GM13977 (cell line): ENCODE data around the gene PGAP6.

Source experiments
- DNase-seq: peaks from one replicate; pipeline ENCODE4 v3.0.0; 2012; ENCODE audit warnings: low spot score
- CTCF ChIP-seq: IDR thresholded peaks from 2 replicates; pipeline ENCODE4 v1.5.1; 2012; ENCODE audit warnings: mild to moderate bottlenecking, control low read depth; ENCODE audit not compliant: insufficient read depth; ENCODE audit errors: extremely low read depth, missing control alignments
- in situ Hi-C: fragments of 300-500 bp; cut with MboI; formaldehyde crosslinking; loops from one replicate; pipeline ENCODE4 v1.12.0; 2022; ENCODE audit warnings: low sequenced_read_pairs, low pct_unique_long_range_greater_than_20kb, mixed read lengths, inconsistent platforms; ENCODE audit not compliant: unreplicated experiment

The PGAP6 gene

GRCh38 chr16:359067-359763 is 22.6 kb downstream of the PGAP6 start:
- TF ChIP-seq CTCF: no peak
- in situ Hi-C loops: no loop called here
- DNase-seq: no peak

GRCh38 chr16:356741-357140 is 25.0 kb downstream of the PGAP6 start:
- no peak for DNase-seq
- TF ChIP-seq CTCF: no peak
- in situ Hi-C loops: no loop called here

- TF ChIP-seq CTCF: no peak
- no peak for DNase-seq
- in situ Hi-C loops: no loop called here
Measured at GRCh38 chr16:354971-355461, 26.8 kb downstream of the PGAP6 start.

GRCh38 chr16:354291-354881 is 27.4 kb downstream of the PGAP6 start:
- no peak for TF ChIP-seq CTCF
- in situ Hi-C loops: no loop called here
- DNase-seq: no peak

GRCh38 chr16:353404-354290 is 28.1 kb downstream of the PGAP6 start:
- in situ Hi-C loops: no loop called here
- DNase-seq: no peak
- no peak for TF ChIP-seq CTCF

- DNase-seq: peak; percentile 99
- peak; percentile 69 for TF ChIP-seq CTCF
- in situ Hi-C loops: no loop called here
Measured at GRCh38 chr16:352547-353403, 29.0 kb downstream of the PGAP6 start, which contains the start of gene AXIN1. Gene AXIN1 (minus strand): TSS chr16:352723. CDS start chr16:347025, 5,698 bp downstream.
